Transverse colon (tissue), 4 donors: ENCODE measurements around the gene ACBD5. TPM values are rescaled to one million over a fixed set of nuclear protein-coding genes. Genes with fewer than 3 reads are reported as not detected.
"Not testable (repeated sequence)": the region's sequence is repeated elsewhere in the genome, so short reads cannot be mapped to it uniquely, and the experiment has no call there.

Experiments used
- DNase-seq: peaks from one replicate; pipeline ENCODE4 v3.0.0-alpha.2; 2019
- H3K27ac ChIP-seq, 4 donors: fragments of 200-600 bp; sonication (generic); 2 replicates each; pipeline ENCODE4 v1.5.1; 2016 to 2018; ENCODE audit warnings: inconsistent platforms in 4 of 4
- H3K27me3 ChIP-seq: fragments of 200-600 bp; sonication (generic); 2 replicates; pipeline ENCODE4 v1.5.1; 2017; ENCODE audit warnings: inconsistent platforms
- H3K36me3 ChIP-seq, 4 donors: fragments of 200-600 bp; sonication (generic); 2 replicates each; pipeline ENCODE4 v1.5.1; 2017 to 2019; ENCODE audit warnings: inconsistent platforms in 4 of 4
- H3K4me1 ChIP-seq, 4 donors: fragments of 200-600 bp; sonication (generic); 2 replicates each; pipeline ENCODE4 v1.5.1; 2017 to 2020; ENCODE audit warnings: inconsistent platforms in 4 of 4
- H3K4me3 ChIP-seq, 4 donors: fragments of 200-600 bp; sonication (generic); 1 replicate in 1 of 4; 2 replicates in 3 of 4; pipeline versions ENCODE4 v1.5.1 to v1.6.1; 2017 to 2019; ENCODE audit warnings: inconsistent platforms in 4 of 4
- H3K9me3 ChIP-seq, 2 donors: fragments of 200-600 bp; sonication (generic); 2 replicates each; pipeline ENCODE4 v1.5.1; 2017 to 2019; ENCODE audit warnings: inconsistent platforms in 2 of 2
- CTCF ChIP-seq, 5 experiments: fragments of 200-600 bp in 3 of 5; fragments of 450-650 bp in 2 of 5; sonication (generic) in 3 of 5; IDR thresholded peaks; 1 replicate in 2 of 5; 2 replicates in 3 of 5; pipeline ENCODE4 v1.5.1; 2016 to 2017; ENCODE audit warnings: antibody characterized with exemption in 5 of 5, inconsistent platforms in 3 of 5, mild to moderate bottlenecking in 2 of 5, moderate library complexity in 1 of 5
- EP300 ChIP-seq: sonication (generic); formaldehyde crosslinking; IDR thresholded peaks from one replicate; pipeline ENCODE4 v1.6.1; 2017; ENCODE audit warnings: antibody characterized with exemption, low read depth
- POLR2A ChIP-seq: fragments of 450-650 bp; IDR thresholded peaks from one replicate; pipeline ENCODE4 v1.6.1; 2016; ENCODE audit warnings: antibody characterized with exemption, mild to moderate bottlenecking, moderate library complexity
- POLR2AphosphoS5 ChIP-seq, 3 donors: sonication (generic); formaldehyde crosslinking; IDR thresholded peaks; one replicate each; pipeline ENCODE4 v1.6.1; 2016; ENCODE audit warnings: antibody characterized with exemption in 3 of 3
- WGBS, 2 donors: methylation state at CpG; one replicate each; pipeline ENCODE4 v1.1.5; 2018; ENCODE audit warnings: low coverage in 1 of 2; 5-methylcytosine and 5-hydroxymethylcytosine counted together
- in situ Hi-C, 4 donors: fragments of 200-750 bp; cut with MboI; loops; one replicate each; pipeline versions ENCODE4 v1.15.0 to v1.15.1; 2017; ENCODE audit warnings: low sequenced_read_pairs in 3 of 4, low pct_ligation_motif_present in 1 of 4, low pct_unique_long_range_greater_than_20kb in 1 of 4
- intact Hi-C: fragments of 100-400 bp; cut with DNase I; formaldehyde crosslinking; loops from one replicate; pipeline ENCODE4 v1.15.1; 2023; ENCODE audit warnings: low total_unique reads
- total RNA-seq, 4 donors: library from RNA; depleted of rRNA; stranded (reverse); fragments of >200 nt; gene quantifications; one replicate each; pipeline ENCODE4 v1.1.0, GENCODE V29; 2016

Gene ACBD5
- 10 to 100 TPM in 3 of 4 donors, 1 to 10 TPM in 1; 8.2 to 42.6 (median 32.8) TPM for total RNA-seq

DNA sequence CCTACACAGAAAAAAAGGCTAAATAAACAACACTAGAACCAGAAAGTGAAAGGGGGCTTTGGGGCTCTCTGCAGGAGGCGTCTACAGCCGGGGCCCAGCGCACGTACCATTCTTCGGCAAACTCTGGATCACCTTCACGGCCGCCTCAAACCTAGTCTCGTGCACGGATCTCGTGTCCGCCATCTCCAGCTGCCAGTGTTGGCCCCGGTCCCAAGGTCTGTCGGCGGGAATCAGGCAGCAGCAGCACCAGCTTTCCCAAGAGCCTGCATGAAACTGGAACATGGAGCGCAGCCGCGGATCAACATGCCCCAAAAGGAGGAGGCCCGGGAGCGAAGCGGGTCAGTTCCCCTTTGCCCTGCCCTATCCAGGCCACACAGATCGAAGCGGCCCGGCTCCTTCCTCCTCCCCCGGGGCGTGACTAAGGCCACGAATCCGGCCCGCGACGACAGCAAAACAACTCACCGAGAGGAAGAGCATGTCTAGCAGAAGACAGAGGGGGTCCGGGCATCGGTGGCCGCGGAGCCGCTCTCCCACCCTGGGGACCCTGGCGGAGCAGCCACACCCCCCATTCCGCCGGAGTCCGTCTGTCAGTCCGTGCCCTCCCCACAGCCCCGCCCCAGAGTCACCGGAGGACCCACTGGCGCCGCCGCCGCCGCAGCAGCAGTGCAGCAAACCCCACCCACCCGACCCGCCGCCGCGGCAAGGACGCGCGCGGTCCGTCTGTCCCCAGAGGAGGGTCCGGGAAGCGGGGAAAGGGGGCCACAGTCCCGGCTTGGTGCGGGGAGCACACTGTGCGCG, at the start of gene ACBD5:
TSS of gene ACBD5 (minus strand) at position 586 of the 798 bp plus-strand sequence. CDS start at position 477, 109 bp downstream.
- TF ChIP-seq EP300 = no peak
- peak; percentile 87 for TF ChIP-seq POLR2A
- TF ChIP-seq CTCF (IDR thresholded peaks at IDR 0.05) = no peak
- peak; percentile 49 to 84 (median 83) for TF ChIP-seq POLR2AphosphoS5 (IDR thresholded peaks at IDR 0.05)
- Histone ChIP-seq H3K27me3 (no peaks in the 10 kb centered on the region), H3K4me1 (peaks cover 15 to 58% (median 36%) of the 10 kb centered on the region in 4 donors), H3K4me3 (peak within 1 kb of the TSS; percentile 60 to 79 (median 66)), H3K27ac (peak within 1 kb of the TSS; percentile 95 to 99 (median 99)), H3K9me3 (no peaks in the 10 kb centered on the region), H3K36me3 (no peaks in the 10 kb centered on the region)
- DNase-seq = peak; percentile 90
- 0% methylated on average over 31 of the region's 64 CpGs; no CpG with 5 or more reads in 1 of the 2 donors for WGBS, 2 donors
- in situ Hi-C loops (loop anchor here in 1 of 4 donors (25.0 kb wide), 1 partner anchor 272 kb away; the partner anchor contains the start of gene RAB18), intact Hi-C loops (no loop called here)

DNA sequence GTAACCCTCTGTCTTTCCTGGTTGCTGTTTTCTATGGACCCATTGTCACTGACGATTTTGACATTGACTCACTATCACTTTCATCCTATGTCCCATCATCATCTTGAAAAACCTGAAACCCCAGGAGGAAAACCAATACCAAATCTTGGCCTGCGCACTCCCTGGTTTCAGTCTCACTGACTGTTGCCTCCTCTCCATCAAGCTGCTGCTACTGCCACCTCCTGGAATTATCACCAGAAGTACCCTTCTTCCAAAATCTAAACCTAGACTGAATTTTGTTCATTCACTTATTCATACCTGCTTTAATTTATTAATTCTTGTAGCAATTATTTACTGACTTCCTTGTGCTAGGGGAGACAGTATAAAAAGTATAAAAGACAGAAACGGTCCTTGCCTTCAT, 44.5 kb upstream of the ACBD5 start:
- intact Hi-C loops = no loop called here

GRCh38 chr10:27276581-27276980, 36.0 kb upstream of the ACBD5 start:
- H3K27ac ChIP-seq = no peak overlapping the region
- peaks cover 0 to 6% of the 10 kb centered on the region in 2 donors for H3K9me3 ChIP-seq
- TF ChIP-seq EP300 = no peak
- TF ChIP-seq POLR2AphosphoS5 (IDR thresholded peaks at IDR 0.05) = no peak
- no peak for TF ChIP-seq CTCF (IDR thresholded peaks at IDR 0.05)
- no peak for TF ChIP-seq POLR2A
- intact Hi-C loops = no loop called here
- in situ Hi-C loops = no loop called here
- H3K36me3 ChIP-seq = no peaks in the 10 kb centered on the region
- no peak for DNase-seq
- H3K4me3 ChIP-seq = no peak overlapping the region
- peaks cover 14% of the 10 kb centered on the region for H3K27me3 ChIP-seq
- H3K4me1 ChIP-seq = no peaks in the 10 kb centered on the region

More for the DNA sequence above, 44.5 kb upstream of the ACBD5 start:
- DNase-seq = no peak
- Histone ChIP-seq H3K4me3 (no peak overlapping the region), H3K9me3 (no peaks in the 10 kb centered on the region), H3K4me1 (no peaks in the 10 kb centered on the region), H3K36me3 (no peaks in the 10 kb centered on the region), H3K27ac (no peak overlapping the region), H3K27me3 (no peaks in the 10 kb centered on the region)
- 45 to 46% methylated on average over 3 of the region's 3 CpGs for WGBS, 2 donors
- in situ Hi-C loops = no loop called here
- TF ChIP-seq POLR2A (no peak), CTCF (IDR thresholded peaks at IDR 0.05) (peak in 2 of 5 experiments; percentile 9 to 17)

- intact Hi-C loops, H3K9me3 ChIP-seq, in situ Hi-C loops, H3K4me3 ChIP-seq, H3K36me3 ChIP-seq, DNase-seq, H3K4me1 ChIP-seq, H3K27ac ChIP-seq: not testable (repeated sequence)
- peaks cover 14% of the 10 kb centered on the region for H3K27me3 ChIP-seq
- 34% methylated on average over 3 of the region's 3 CpGs; no CpG with 5 or more reads in 1 of the 2 donors for WGBS, 2 donors
Measured at GRCh38 chr10:27266025-27266424, 25.4 kb upstream of the ACBD5 start.

- intact Hi-C loops, H3K36me3 ChIP-seq, DNase-seq, H3K4me3 ChIP-seq, H3K27ac ChIP-seq, H3K9me3 ChIP-seq, in situ Hi-C loops: not testable (repeated sequence)
- peaks cover 0 to 11% (median 7%) of the 10 kb centered on the region in 4 donors for H3K4me1 ChIP-seq
- WGBS, 2 donors = 79 to 92% methylated on average over 7 of the region's 7 CpGs
- peaks cover 47% of the 10 kb centered on the region for H3K27me3 ChIP-seq
Measured at GRCh38 chr10:27262788-27263187, 22.2 kb upstream of the ACBD5 start.
